OCI-LY3 (cell line): ENCODE data around the gene VCAN.

Experiments
- H2AFZ ChIP-seq: fragments of 200-600, 300-600 bp; shearing (Covaris generic); 2 replicates; pipeline ENCODE4 v1.6.0; 2014; ENCODE audit warnings: antibody characterized with exemption, low read depth, low read length
- H3K27ac ChIP-seq: fragments of 200-600, 300-600 bp; sonication (generic); 2 replicates; pipeline ENCODE4 v1.5.1; 2014; ENCODE audit warnings: mild to moderate bottlenecking, low read length, moderate library complexity, mixed read lengths
- H3K27me3 ChIP-seq: fragments of 200-600, 300-600 bp; sonication (generic); 2 replicates; pipeline ENCODE4 v1.6.1; 2014; ENCODE audit warnings: low read depth, low read length, mixed read lengths
- H3K36me3 ChIP-seq: fragments of 200-600, 300-600 bp; sonication (generic); replicated peaks from 2 replicates; pipeline ENCODE3; 2014; ENCODE audit warnings: low read depth, low read length, mixed read lengths
- H3K4me1 ChIP-seq: fragments of 300-600, 200-600 bp; sonication (generic); 2 replicates; pipeline ENCODE4 v1.6.1; 2014; ENCODE audit warnings: low read length, mixed read lengths
- H3K4me2 ChIP-seq: fragments of 200-600, 300-600 bp; sonication (generic); 2 replicates; pipeline ENCODE4 v1.6.1; 2014; ENCODE audit warnings: low read length, mixed read lengths
- H3K4me3 ChIP-seq: fragments of 300-600, 200-600 bp; sonication (generic); 2 replicates; pipeline ENCODE4 v1.5.1; 2014; ENCODE audit warnings: antibody characterized with exemption, mild to moderate bottlenecking, low read length, moderate library complexity
- H3K79me2 ChIP-seq: fragments of 300-600, 200-600 bp; shearing (Covaris generic); 2 replicates; pipeline ENCODE4 v1.6.1; 2014; ENCODE audit warnings: mild to moderate bottlenecking, low read length, mixed read lengths
- H3K9ac ChIP-seq: fragments of 300-600, 200-600 bp; shearing (Covaris generic); 2 replicates; pipeline ENCODE4 v1.6.0; 2014; ENCODE audit warnings: mild to moderate bottlenecking, low read length, moderate library complexity
- H3K9me3 ChIP-seq: fragments of 200-600, 300-600 bp; shearing (Covaris generic); 2 replicates; pipeline ENCODE4 v1.6.1; 2014; ENCODE audit warnings: low read length, mixed read lengths; ENCODE audit not compliant: insufficient read depth
- H4K20me1 ChIP-seq: fragments of 200-600, 300-600 bp; sonication (generic); 2 replicates; pipeline ENCODE4 v1.6.1; 2016; ENCODE audit warnings: low read length, mixed read lengths; ENCODE audit not compliant: insufficient read depth
- CTCF ChIP-seq: fragments of 200-600, 300-600 bp; sonication (generic); IDR thresholded peaks from 2 replicates; pipeline ENCODE4 v1.5.1; 2014; ENCODE audit warnings: antibody characterized with exemption, low read length, low read depth
- EZH2phosphoT487 ChIP-seq: fragments of 200-600 bp; shearing (Covaris generic); IDR thresholded peaks from 2 replicates; pipeline ENCODE4 v1.6.1; 2018; ENCODE audit warnings: antibody characterized with exemption, mixed run types, low read depth

Gene VCAN

GRCh38 chr5:83552275-83552674 lies 80.7 kb downstream of the VCAN start:
- H3K4me2 ChIP-seq, result no peak overlapping the region
- H3K27ac ChIP-seq, result no peak overlapping the region
- no peaks in the 10 kb centered on the region for H3K9me3 ChIP-seq
- H3K27me3 ChIP-seq, result no peaks in the 10 kb centered on the region
- H3K4me3 ChIP-seq, result no peak overlapping the region
- H2AFZ ChIP-seq, result no peak overlapping the region
- H3K36me3 ChIP-seq, result no peaks in the 10 kb centered on the region
- H3K79me2 ChIP-seq, result no peaks in the 10 kb centered on the region
- no peak overlapping the region for H3K9ac ChIP-seq
- H3K4me1 ChIP-seq, result peaks cover 4% of the 10 kb centered on the region; the same call in 1 of the 2 replicates
- no peaks in the 10 kb centered on the region for H4K20me1 ChIP-seq
- TF ChIP-seq CTCF (no peak), EZH2phosphoT487 (no peak)

GRCh38 chr5:83553000-83553486 lies 81.5 kb downstream of the VCAN start:
- no peak for TF ChIP-seq CTCF
- TF ChIP-seq EZH2phosphoT487, result no peak
- Histone ChIP-seq H4K20me1 (no peaks in the 10 kb centered on the region), H3K4me2 (no peak overlapping the region), H3K79me2 (no peaks in the 10 kb centered on the region), H3K4me3 (no peak overlapping the region), H3K27me3 (no peaks in the 10 kb centered on the region), H2AFZ (no peak overlapping the region), H3K9ac (no peak overlapping the region), H3K4me1 (peaks cover 4% of the 10 kb centered on the region; the same call in 1 of the 2 replicates), H3K9me3 (no peaks in the 10 kb centered on the region), H3K27ac (no peak overlapping the region), H3K36me3 (no peaks in the 10 kb centered on the region)

GRCh38 chr5:83554133-83554532 lies 82.6 kb downstream of the VCAN start:
- no peaks in the 10 kb centered on the region for H3K79me2 ChIP-seq
- no peak overlapping the region for H3K9ac ChIP-seq
- H3K4me1 ChIP-seq, result peaks cover 4% of the 10 kb centered on the region; the same call in 1 of the 2 replicates
- no peak overlapping the region for H3K4me2 ChIP-seq
- H3K4me3 ChIP-seq, result no peak overlapping the region
- TF ChIP-seq CTCF (no peak), EZH2phosphoT487 (no peak)
- no peaks in the 10 kb centered on the region for H3K36me3 ChIP-seq
- no peak overlapping the region for H2AFZ ChIP-seq
- H3K27ac ChIP-seq, result no peak overlapping the region
- no peaks in the 10 kb centered on the region for H3K9me3 ChIP-seq
- no peaks in the 10 kb centered on the region for H4K20me1 ChIP-seq
- H3K27me3 ChIP-seq, result no peaks in the 10 kb centered on the region

GRCh38 chr5:83554686-83555085 lies 83.1 kb downstream of the VCAN start:
- Histone ChIP-seq H3K4me3 (no peak overlapping the region), H4K20me1 (no peaks in the 10 kb centered on the region), H3K4me1 (peaks cover 4% of the 10 kb centered on the region; the same call in 1 of the 2 replicates), H2AFZ (no peak overlapping the region), H3K9me3 (no peaks in the 10 kb centered on the region), H3K4me2 (no peak overlapping the region), H3K27ac (no peak overlapping the region), H3K27me3 (no peaks in the 10 kb centered on the region), H3K36me3 (no peaks in the 10 kb centered on the region), H3K79me2 (no peaks in the 10 kb centered on the region), H3K9ac (no peak overlapping the region)
- TF ChIP-seq EZH2phosphoT487, result no peak
- no peak for TF ChIP-seq CTCF
